ENCODE measurements around the gene PER1.
A peak's percentile ranks its signal among the peaks of the same experiment; 100 is the strongest.

Gene PER1

GRCh38 chr17:8152112-8152775 is at the start of gene PER1:
TSS of gene PER1 (minus strand) at chr17:8152404. CDS start at chr17:8150706, 1,698 bp downstream.
- in situ Hi-C loops (cut with HindIII; ENCODE audit: low sequenced_read_pairs): loop anchor here (5.0 kb wide), 1 partner anchor 40 kb away; no protein-coding TSS in a partner anchor
- DNase-seq (ENCODE audit: low read depth): peak; percentile 80

GRCh38 chr17:8192070-8192815 is 40.0 kb upstream of the PER1 start:
- no peak for TF ChIP-seq CTCF (IDR thresholded peaks at IDR 0.05; ENCODE audit: low read depth, low read length, missing control alignments)
- peak; percentile 80 for DNase-seq (ENCODE audit: low read depth)
- peak overlapping the region; percentile 15 for H3K4me3 ChIP-seq (ENCODE audit: low read depth, low read length)
- in situ Hi-C loops (cut with HindIII; ENCODE audit: low sequenced_read_pairs): loop anchor here (25.0 kb wide), 1 partner anchor 120 kb away; the partner anchor contains the start of gene ARHGEF15

More at GRCh38 chr17:8152112-8152775, at the start of gene PER1:
- peak within 1 kb of the TSS; percentile 94 for H3K4me3 ChIP-seq (ENCODE audit: low read depth, low read length)
- TF ChIP-seq CTCF (IDR thresholded peaks at IDR 0.05; ENCODE audit: low read depth, low read length, missing control alignments): no peak

GRCh38 chr17:8190506-8190905 is 38.3 kb upstream of the PER1 start:
- in situ Hi-C loops (cut with HindIII; ENCODE audit: low sequenced_read_pairs): loop anchor here (25.0 kb wide), 1 partner anchor 122 kb away; the partner anchor contains the start of gene ARHGEF15
- no peak for TF ChIP-seq CTCF (IDR thresholded peaks at IDR 0.05; ENCODE audit: low read depth, low read length, missing control alignments)
- no peak for DNase-seq (ENCODE audit: low read depth)
- peak overlapping the region; percentile 96 for H3K4me3 ChIP-seq (ENCODE audit: low read depth, low read length)

GRCh38 chr17:8189711-8190477 is 37.7 kb upstream of the PER1 start, which contains the start of gene BORCS6:
TSS of gene BORCS6 (minus strand) at chr17:8190180. CDS start at chr17:8190140, 40 bp downstream.
- in situ Hi-C loops (cut with HindIII; ENCODE audit: low sequenced_read_pairs): loop anchor here (25.0 kb wide), 1 partner anchor 122 kb away; the partner anchor contains the start of gene ARHGEF15
- TF ChIP-seq CTCF (IDR thresholded peaks at IDR 0.05; ENCODE audit: low read depth, low read length, missing control alignments): no peak
- DNase-seq (ENCODE audit: low read depth): peak; percentile 95
- H3K4me3 ChIP-seq (ENCODE audit: low read depth, low read length): peak within 1 kb of the TSS; percentile 96

GRCh38 chr17:8189041-8189710 is 37.0 kb upstream of the PER1 start:
- H3K4me3 ChIP-seq (ENCODE audit: low read depth, low read length): peak overlapping the region; percentile 96
- DNase-seq (ENCODE audit: low read depth): no peak
- TF ChIP-seq CTCF (IDR thresholded peaks at IDR 0.05; ENCODE audit: low read depth, low read length, missing control alignments): no peak
- in situ Hi-C loops (cut with HindIII; ENCODE audit: low sequenced_read_pairs): loop anchor here (25.0 kb wide), 1 partner anchor 123 kb away; the partner anchor contains the start of gene ARHGEF15
